ENCODE measurements around the gene RIBC2. TPM values are rescaled to one million over a fixed set of nuclear protein-coding genes. Genes with fewer than 3 reads are reported as not detected.

RIBC2 gene
- total and polyA plus RNA-seq, 7 donors, result 1.5 TPM; not detected in 6

DNA sequence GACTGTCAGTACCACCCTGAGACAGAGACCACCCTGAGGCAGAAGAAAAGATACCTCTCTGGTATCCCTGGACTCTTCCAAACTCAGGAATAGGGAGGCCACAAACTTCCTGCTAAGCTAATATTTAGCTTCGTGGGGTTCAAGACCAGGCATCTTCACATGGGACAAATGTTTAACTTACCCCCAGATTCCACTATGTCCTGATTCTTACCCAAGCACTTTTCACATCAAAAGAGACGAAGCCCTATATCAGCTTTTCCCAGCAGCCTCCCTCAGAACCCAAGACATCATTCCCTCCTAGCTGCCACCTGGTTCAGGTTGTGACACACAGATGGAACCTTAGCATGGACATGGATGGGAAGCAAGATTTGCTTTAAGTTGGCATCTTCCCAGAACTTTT, 32.1 kb upstream of the RIBC2 start:
- Histone ChIP-seq H3K36me3 (no peaks in the 10 kb centered on the region), H3K27ac (no peak overlapping the region), H3K4me1 (peaks cover 0 to 5% (median 2%) of the 10 kb centered on the region in 4 donors), H3K9me3 (no peaks in the 10 kb centered on the region), H3K4me3 (no peak overlapping the region), H3K27me3 (no peaks in the 10 kb centered on the region)
- DNase-seq, result no peak
- WGBS, 2 donors, result 89 to 90% methylated on average over 2 of the region's 2 CpGs
- intact Hi-C loops (cut with DNase I), result no loop called here
- no peak for TF ChIP-seq EP300 (IDR thresholded peaks at IDR 0.05)
- TF ChIP-seq, protein P1, sequence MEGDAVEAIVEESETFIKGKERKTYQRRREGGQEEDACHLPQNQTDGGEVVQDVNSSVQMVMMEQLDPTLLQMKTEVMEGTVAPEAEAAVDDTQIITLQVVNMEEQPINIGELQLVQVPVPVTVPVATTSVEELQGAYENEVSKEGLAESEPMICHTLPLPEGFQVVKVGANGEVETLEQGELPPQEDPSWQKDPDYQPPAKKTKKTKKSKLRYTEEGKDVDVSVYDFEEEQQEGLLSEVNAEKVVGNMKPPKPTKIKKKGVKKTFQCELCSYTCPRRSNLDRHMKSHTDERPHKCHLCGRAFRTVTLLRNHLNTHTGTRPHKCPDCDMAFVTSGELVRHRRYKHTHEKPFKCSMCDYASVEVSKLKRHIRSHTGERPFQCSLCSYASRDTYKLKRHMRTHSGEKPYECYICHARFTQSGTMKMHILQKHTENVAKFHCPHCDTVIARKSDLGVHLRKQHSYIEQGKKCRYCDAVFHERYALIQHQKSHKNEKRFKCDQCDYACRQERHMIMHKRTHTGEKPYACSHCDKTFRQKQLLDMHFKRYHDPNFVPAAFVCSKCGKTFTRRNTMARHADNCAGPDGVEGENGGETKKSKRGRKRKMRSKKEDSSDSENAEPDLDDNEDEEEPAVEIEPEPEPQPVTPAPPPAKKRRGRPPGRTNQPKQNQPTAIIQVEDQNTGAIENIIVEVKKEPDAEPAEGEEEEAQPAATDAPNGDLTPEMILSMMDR (IDR thresholded peaks at IDR 0.05), result no peak
- no peak for TF ChIP-seq POLR2A (IDR thresholded peaks at IDR 0.05)
- TF ChIP-seq POLR2AphosphoS5 (IDR thresholded peaks at IDR 0.05), result no peak

DNA sequence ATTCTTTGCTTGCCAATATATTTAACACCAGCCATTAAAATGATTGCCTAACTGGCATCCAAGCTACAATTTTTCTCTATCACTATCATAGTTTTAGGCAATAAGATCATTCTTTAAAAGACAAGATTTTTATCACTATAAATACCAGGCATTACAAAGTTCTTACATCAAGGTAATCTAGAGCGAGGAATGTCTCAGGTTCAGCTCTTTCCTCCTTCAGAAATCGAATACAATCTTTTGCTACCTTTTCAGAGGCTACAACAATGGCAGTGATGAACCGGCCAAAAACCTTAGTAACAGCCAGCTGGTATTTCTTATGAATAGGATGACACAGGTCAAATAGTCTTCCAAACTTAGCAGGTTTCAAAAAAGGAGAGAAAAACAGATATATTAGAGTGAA, 23.9 kb upstream of the RIBC2 start:
- Histone ChIP-seq H3K9me3 (no peaks in the 10 kb centered on the region), H3K27me3 (no peaks in the 10 kb centered on the region), H3K36me3 (no peaks in the 10 kb centered on the region), H3K4me1 (no peaks in the 10 kb centered on the region), H3K27ac (no peak overlapping the region), H3K4me3 (no peak overlapping the region)
- WGBS, 2 donors, result 85 to 89% methylated on average over 3 of the region's 3 CpGs
- no peak for TF ChIP-seq POLR2A (IDR thresholded peaks at IDR 0.05)
- TF ChIP-seq EP300 (IDR thresholded peaks at IDR 0.05), result no peak
- TF ChIP-seq, protein P1 (IDR thresholded peaks at IDR 0.05), result no peak
- no peak for TF ChIP-seq POLR2AphosphoS5 (IDR thresholded peaks at IDR 0.05)
- intact Hi-C loops (cut with DNase I), result no loop called here
- DNase-seq, result no peak

DNA sequence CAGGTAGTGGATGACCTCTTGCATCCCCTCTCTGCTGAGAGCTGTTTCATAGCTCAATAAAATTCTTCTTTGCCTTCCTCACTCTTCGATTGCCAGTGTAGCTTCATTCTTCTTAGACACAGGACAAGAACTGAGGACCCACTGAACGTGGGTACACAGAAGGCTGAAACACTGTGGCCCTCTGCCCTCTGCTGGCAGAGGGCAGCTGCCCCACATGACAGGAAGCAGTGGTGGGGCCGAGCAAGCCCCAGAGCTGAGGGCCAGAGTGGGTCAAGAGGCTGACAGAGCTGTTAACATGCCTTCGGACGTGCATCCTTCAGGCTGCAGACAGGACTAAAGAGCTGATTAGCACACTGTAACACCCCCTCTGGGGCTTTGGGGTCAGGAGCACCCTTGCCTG, 15.7 kb upstream of the RIBC2 start:
- intact Hi-C loops (cut with DNase I), result no loop called here
- no peak for DNase-seq
- Histone ChIP-seq H3K4me3 (no peak overlapping the region), H3K27ac (no peak overlapping the region), H3K9me3 (no peaks in the 10 kb centered on the region), H3K36me3 (no peaks in the 10 kb centered on the region), H3K27me3 (peaks cover 0 to 5% (median 0%) of the 10 kb centered on the region in 3 donors), H3K4me1 (no peaks in the 10 kb centered on the region)
- 77 to 89% methylated on average over 5 of the region's 5 CpGs for WGBS, 2 donors
- TF ChIP-seq, protein P1 (IDR thresholded peaks at IDR 0.05), result no peak
- TF ChIP-seq POLR2AphosphoS5 (IDR thresholded peaks at IDR 0.05) (no peak), EP300 (IDR thresholded peaks at IDR 0.05) (no peak), POLR2A (IDR thresholded peaks at IDR 0.05) (no peak)

DNA sequence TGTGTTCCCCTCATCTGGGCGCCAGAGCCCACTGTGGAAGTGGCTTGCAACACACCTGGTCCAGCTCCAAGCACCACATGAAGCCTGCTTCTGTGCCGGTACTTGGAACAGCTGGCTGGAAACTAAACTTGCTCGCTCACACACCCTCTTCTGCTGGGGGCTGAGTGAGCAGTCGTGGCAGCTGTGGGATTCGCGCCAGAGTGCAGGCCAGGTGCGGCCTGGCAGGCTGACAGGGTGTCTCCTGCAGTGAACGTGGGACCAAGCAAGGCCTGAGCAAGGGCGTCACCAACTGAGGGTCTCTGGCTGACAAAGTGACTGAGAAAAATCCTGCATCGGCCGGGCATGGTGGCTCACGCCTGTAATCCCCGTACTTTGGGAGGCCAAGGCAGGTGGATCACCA, 15.3 kb upstream of the RIBC2 start:
- TF ChIP-seq, protein P1 (IDR thresholded peaks at IDR 0.05), result no peak
- TF ChIP-seq POLR2AphosphoS5 (IDR thresholded peaks at IDR 0.05) (no peak), EP300 (IDR thresholded peaks at IDR 0.05) (no peak), POLR2A (IDR thresholded peaks at IDR 0.05) (no peak)
- Histone ChIP-seq H3K4me1 (no peaks in the 10 kb centered on the region), H3K4me3 (no peak overlapping the region), H3K9me3 (no peaks in the 10 kb centered on the region), H3K36me3 (no peaks in the 10 kb centered on the region), H3K27me3 (peaks cover 0 to 5% (median 0%) of the 10 kb centered on the region in 3 donors), H3K27ac (no peak overlapping the region)
- no peak for DNase-seq
- intact Hi-C loops (cut with DNase I), result no loop called here
- 89 to 93% methylated on average over 13 of the region's 13 CpGs for WGBS, 2 donors

Data from sigmoid colon (tissue), 7 donors.